Ishikawa (cell line): ENCODE data around the gene FDXR.

Experiments
- CEBPB ChIP-seq: IDR thresholded peaks from 2 replicates; pipeline ENCODE4 v1.6.1; 2012
- CREB1 ChIP-seq: IDR thresholded peaks from 2 replicates; pipeline ENCODE4 v1.6.1; 2012; ENCODE audit warnings: low read depth
- EGR1 ChIP-seq: IDR thresholded peaks from 2 replicates; pipeline ENCODE4 v1.6.1; 2012
- EP300 ChIP-seq: IDR thresholded peaks from 2 replicates; pipeline ENCODE4 v1.6.1; 2012; ENCODE audit warnings: borderline replicate concordance
- FOXM1 ChIP-seq: IDR thresholded peaks from 2 replicates; pipeline ENCODE4 v1.6.1; 2012; ENCODE audit warnings: low read depth, borderline replicate concordance
- NFIC ChIP-seq: IDR thresholded peaks from 2 replicates; pipeline ENCODE4 v1.6.1; 2012
- TAF1 ChIP-seq: IDR thresholded peaks from 2 replicates; pipeline ENCODE4 v1.6.1; 2012; ENCODE audit warnings: low read depth, mild to moderate bottlenecking
- TCF12 ChIP-seq: IDR thresholded peaks from 2 replicates; pipeline ENCODE4 v1.6.1; 2012; ENCODE audit warnings: low read depth
- TEAD4 ChIP-seq: IDR thresholded peaks from 2 replicates; pipeline ENCODE4 v1.6.1; 2012
- YY1 ChIP-seq: IDR thresholded peaks from 2 replicates; pipeline ENCODE4 v1.6.1; 2012; ENCODE audit warnings: low read depth
- ZBTB7A ChIP-seq: IDR thresholded peaks from 2 replicates; pipeline ENCODE4 v1.6.1; 2012; ENCODE audit warnings: low read depth
- TF ChIP-seq, protein P1 (sequence below): IDR thresholded peaks from 2 replicates; pipeline ENCODE4 v1.6.1; 2012
- TF ChIP-seq, protein P2 (sequence below): IDR thresholded peaks from 2 replicates; pipeline ENCODE4 v1.6.1; 2012; ENCODE audit warnings: low read depth, mild to moderate bottlenecking
- TF ChIP-seq, protein P3 (sequence below): IDR thresholded peaks from 2 replicates; pipeline ENCODE4 v1.6.1; 2012

Gene FDXR

DNA sequence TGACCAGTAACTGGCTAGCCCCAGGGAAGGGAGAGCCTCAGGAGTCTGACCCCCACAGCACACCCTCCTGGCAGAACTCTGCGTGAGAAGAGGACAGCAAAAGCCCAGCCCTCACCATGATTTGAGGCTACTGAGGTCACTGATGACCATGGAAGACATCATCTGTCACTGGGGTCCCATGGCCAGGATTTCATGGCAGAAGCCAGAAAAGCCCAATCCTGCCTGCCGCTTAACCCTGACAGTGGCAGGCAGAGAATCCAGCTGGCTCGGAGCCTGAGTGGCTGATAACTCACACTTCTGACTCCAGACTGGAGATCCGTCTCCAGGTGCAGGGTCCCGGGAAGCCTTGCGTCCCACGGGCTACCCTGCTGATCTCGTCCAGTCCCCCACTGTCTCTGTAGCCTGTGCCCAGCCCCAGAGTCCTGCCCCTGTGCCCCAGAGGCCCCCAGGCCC lies 30.6 kb downstream of the FDXR start:
- TF ChIP-seq CREB1 = no peak

GRCh38 chr17:74840989-74841666 lies 31.7 kb downstream of the FDXR start:
- TF ChIP-seq, protein P1, sequence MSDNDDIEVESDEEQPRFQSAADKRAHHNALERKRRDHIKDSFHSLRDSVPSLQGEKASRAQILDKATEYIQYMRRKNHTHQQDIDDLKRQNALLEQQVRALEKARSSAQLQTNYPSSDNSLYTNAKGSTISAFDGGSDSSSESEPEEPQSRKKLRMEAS = no peak
- TF ChIP-seq, protein P2, sequence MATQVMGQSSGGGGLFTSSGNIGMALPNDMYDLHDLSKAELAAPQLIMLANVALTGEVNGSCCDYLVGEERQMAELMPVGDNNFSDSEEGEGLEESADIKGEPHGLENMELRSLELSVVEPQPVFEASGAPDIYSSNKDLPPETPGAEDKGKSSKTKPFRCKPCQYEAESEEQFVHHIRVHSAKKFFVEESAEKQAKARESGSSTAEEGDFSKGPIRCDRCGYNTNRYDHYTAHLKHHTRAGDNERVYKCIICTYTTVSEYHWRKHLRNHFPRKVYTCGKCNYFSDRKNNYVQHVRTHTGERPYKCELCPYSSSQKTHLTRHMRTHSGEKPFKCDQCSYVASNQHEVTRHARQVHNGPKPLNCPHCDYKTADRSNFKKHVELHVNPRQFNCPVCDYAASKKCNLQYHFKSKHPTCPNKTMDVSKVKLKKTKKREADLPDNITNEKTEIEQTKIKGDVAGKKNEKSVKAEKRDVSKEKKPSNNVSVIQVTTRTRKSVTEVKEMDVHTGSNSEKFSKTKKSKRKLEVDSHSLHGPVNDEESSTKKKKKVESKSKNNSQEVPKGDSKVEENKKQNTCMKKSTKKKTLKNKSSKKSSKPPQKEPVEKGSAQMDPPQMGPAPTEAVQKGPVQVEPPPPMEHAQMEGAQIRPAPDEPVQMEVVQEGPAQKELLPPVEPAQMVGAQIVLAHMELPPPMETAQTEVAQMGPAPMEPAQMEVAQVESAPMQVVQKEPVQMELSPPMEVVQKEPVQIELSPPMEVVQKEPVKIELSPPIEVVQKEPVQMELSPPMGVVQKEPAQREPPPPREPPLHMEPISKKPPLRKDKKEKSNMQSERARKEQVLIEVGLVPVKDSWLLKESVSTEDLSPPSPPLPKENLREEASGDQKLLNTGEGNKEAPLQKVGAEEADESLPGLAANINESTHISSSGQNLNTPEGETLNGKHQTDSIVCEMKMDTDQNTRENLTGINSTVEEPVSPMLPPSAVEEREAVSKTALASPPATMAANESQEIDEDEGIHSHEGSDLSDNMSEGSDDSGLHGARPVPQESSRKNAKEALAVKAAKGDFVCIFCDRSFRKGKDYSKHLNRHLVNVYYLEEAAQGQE = no peak

- TF ChIP-seq, protein P1 = no peak
- TF ChIP-seq TCF12 (no peak), EGR1 (no peak), YY1 (no peak), NFIC (no peak), TEAD4 (no peak), FOXM1 (no peak), CEBPB (no peak)
- TF ChIP-seq, protein P2 = no peak
These were observed 32.6 kb downstream of the FDXR start for GRCh38 chr17:74839990-74840852.

DNA sequence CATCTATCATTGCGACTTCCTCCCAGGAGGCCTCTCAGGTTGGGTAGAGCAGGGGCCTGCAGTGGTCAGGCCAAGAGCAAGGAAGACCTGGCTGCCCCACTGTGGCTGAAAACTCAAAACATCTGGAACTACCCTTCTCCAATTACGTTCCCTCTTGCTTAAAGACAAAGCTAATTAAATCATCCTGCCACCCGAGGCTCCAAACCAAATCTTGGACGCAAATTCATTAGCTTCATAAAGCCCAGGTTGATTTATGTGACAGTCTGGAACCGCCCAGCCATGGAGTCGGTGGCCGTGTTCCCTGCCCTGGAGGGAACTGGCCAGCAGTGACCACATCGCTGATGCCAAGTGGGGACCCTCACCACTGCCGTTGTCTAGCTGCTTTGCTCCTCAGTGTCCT lies 34.5 kb downstream of the FDXR start:
- TF ChIP-seq EGR1 = no peak
- TF ChIP-seq CEBPB = no peak
- no peak for TF ChIP-seq TCF12
- TF ChIP-seq EP300 = no peak; the same call in 1 of the 2 replicates

- TF ChIP-seq TAF1 (no peak), CEBPB (no peak), TEAD4 (no peak), ZBTB7A (no peak)
- TF ChIP-seq, protein P1 = no peak
- TF ChIP-seq, protein P2 = no peak
- TF ChIP-seq, protein P3, sequence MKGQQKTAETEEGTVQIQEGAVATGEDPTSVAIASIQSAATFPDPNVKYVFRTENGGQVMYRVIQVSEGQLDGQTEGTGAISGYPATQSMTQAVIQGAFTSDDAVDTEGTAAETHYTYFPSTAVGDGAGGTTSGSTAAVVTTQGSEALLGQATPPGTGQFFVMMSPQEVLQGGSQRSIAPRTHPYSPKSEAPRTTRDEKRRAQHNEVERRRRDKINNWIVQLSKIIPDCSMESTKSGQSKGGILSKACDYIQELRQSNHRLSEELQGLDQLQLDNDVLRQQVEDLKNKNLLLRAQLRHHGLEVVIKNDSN = no peak
These were observed 35.9 kb downstream of the FDXR start for GRCh38 chr17:74836691-74837467.
